PC-9 (cell line): Measurements from ENCODE around the gene TMEM132C. TPM values are rescaled to one million over a fixed set of nuclear protein-coding genes. Genes with fewer than 3 reads are reported as not detected.

Source experiments
- BruUV-seq: library from RNA; stranded (reverse); fragments of 400-500 nt; replicated peaks from 2 replicates; lab custom pipeline; 2021; lab: Mats Ljungman, UMichigan
- CTCF ChIA-PET: fragments of 300-600 bp; sonication (Branson Sonifier 250); formaldehyde crosslinking; loops from one replicate; lab custom pipeline; 2022; ENCODE audit warnings: antibody characterized with exemption; lab: Charles Lee
- POLR2A ChIA-PET: fragments of 300-600 bp; sonication (Branson Sonifier 250); formaldehyde crosslinking; loops from one replicate; lab custom pipeline; 2022; ENCODE audit warnings: antibody characterized with exemption; ENCODE audit not compliant: unreplicated experiment; lab: Charles Lee
- DNase-seq, 2 experiments: peaks; one replicate each; pipeline versions ENCODE4 v3.0.0 to v3.0.0-alpha.2; 2015 to 2022; ENCODE audit warnings: mixed read lengths in 1 of 2
- H2AFZ ChIP-seq: fragments of 200-600 bp; sonication (generic); 2 replicates; pipeline ENCODE4 v1.8.1; 2017; ENCODE audit warnings: antibody characterized with exemption
- H3F3A ChIP-seq: fragments of 200-600 bp; sonication (generic); 2 replicates; pipeline ENCODE4 v1.8.1; 2017; ENCODE audit warnings: antibody characterized with exemption, mild to moderate bottlenecking, low read depth; ENCODE audit not compliant: insufficient read depth
- H3K27ac ChIP-seq: fragments of 200-600 bp; sonication (generic); 2 replicates; pipeline ENCODE4 v1.6.1; 2016; ENCODE audit warnings: mixed run types
- H3K27me3 ChIP-seq: fragments of 200-600 bp; sonication (generic); 2 replicates; pipeline ENCODE4 v1.6.1; 2016; ENCODE audit warnings: low read depth, mixed run types; ENCODE audit not compliant: insufficient read depth
- H3K36me3 ChIP-seq: fragments of 200-600 bp; sonication (generic); 2 replicates; pipeline ENCODE4 v1.6.1; 2016; ENCODE audit warnings: low read depth, mixed run types
- H3K4me1 ChIP-seq: fragments of 200-600 bp; sonication (generic); replicated peaks from 2 replicates; pipeline ENCODE4 v1.6.1; 2016; ENCODE audit warnings: mixed run types; ENCODE audit not compliant: insufficient read depth
- H3K4me2 ChIP-seq: fragments of 200-600 bp; sonication (generic); 2 replicates; pipeline ENCODE4 v1.6.1; 2017; ENCODE audit warnings: mixed run types
- H3K4me3 ChIP-seq: fragments of 200-600 bp; sonication (generic); 2 replicates; pipeline ENCODE4 v1.6.1; 2016; ENCODE audit warnings: mixed run types
- H3K79me2 ChIP-seq: fragments of 200-600 bp; sonication (generic); 2 replicates; pipeline ENCODE4 v1.6.1; 2017; ENCODE audit warnings: low read depth, mixed run types
- H3K9me2 ChIP-seq: fragments of 200-600 bp; sonication (generic); 2 replicates; pipeline ENCODE4 v1.8.1; 2017; ENCODE audit warnings: mild to moderate bottlenecking; ENCODE audit not compliant: insufficient read depth
- H3K9me3 ChIP-seq: fragments of 200-600 bp; sonication (generic); 2 replicates; pipeline ENCODE4 v1.8.1; 2016; ENCODE audit warnings: low read depth; ENCODE audit not compliant: insufficient read depth
- H4K20me1 ChIP-seq: fragments of 200-600 bp; sonication (generic); 2 replicates; pipeline ENCODE4 v1.8.1; 2017; ENCODE audit not compliant: insufficient read depth
- EZH2 ChIP-seq: fragments of 200-600 bp; sonication (generic); IDR thresholded peaks from 2 replicates; pipeline ENCODE4 v1.8.0; 2017; ENCODE audit warnings: antibody characterized with exemption, low read depth
- intact Hi-C: fragments of 100-400 bp; cut with micrococcal nuclease; formaldehyde crosslinking; loops from one replicate; pipeline ENCODE4 v1.10.0; 2022; ENCODE audit not compliant: unreplicated experiment
- total RNA-seq: library from RNA; stranded (reverse); gene quantifications from 2 replicates; pipeline ENCODE4 v1.2.3, GENCODE V29; 2021
- TF ChIP-seq, protein P1 (sequence below): fragments of 200-600 bp; sonication (generic); conservative IDR thresholded peaks from 2 replicates; pipeline ENCODE4 v1.6.1; 2017; ENCODE audit warnings: mixed run types, antibody characterized with exemption, mild to moderate bottlenecking, moderate library complexity

Gene TMEM132C
- total RNA-seq, 1 experiment from 2014 or later, result not detected

GRCh38 chr12:128702371-128702770 is 435.4 kb downstream of the TMEM132C start:
- no peaks in the 10 kb centered on the region for H3K9me3 ChIP-seq
- ChIA-PET POLR2A (no interaction called here), CTCF (no interaction called here)
- H2AFZ ChIP-seq, result no peak overlapping the region
- TF ChIP-seq EZH2, result no peak
- TF ChIP-seq, protein P1, sequence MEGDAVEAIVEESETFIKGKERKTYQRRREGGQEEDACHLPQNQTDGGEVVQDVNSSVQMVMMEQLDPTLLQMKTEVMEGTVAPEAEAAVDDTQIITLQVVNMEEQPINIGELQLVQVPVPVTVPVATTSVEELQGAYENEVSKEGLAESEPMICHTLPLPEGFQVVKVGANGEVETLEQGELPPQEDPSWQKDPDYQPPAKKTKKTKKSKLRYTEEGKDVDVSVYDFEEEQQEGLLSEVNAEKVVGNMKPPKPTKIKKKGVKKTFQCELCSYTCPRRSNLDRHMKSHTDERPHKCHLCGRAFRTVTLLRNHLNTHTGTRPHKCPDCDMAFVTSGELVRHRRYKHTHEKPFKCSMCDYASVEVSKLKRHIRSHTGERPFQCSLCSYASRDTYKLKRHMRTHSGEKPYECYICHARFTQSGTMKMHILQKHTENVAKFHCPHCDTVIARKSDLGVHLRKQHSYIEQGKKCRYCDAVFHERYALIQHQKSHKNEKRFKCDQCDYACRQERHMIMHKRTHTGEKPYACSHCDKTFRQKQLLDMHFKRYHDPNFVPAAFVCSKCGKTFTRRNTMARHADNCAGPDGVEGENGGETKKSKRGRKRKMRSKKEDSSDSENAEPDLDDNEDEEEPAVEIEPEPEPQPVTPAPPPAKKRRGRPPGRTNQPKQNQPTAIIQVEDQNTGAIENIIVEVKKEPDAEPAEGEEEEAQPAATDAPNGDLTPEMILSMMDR, result no peak
- no peaks in the 10 kb centered on the region for H3K79me2 ChIP-seq
- intact Hi-C loops, result no loop called here
- no peaks in the 10 kb centered on the region for H4K20me1 ChIP-seq
- H3K27ac ChIP-seq, result no peak overlapping the region
- no peak overlapping the region for H3K4me2 ChIP-seq
- H3K4me3 ChIP-seq, result no peak overlapping the region
- DNase-seq, result no peak
- no peaks in the 10 kb centered on the region for H3K4me1 ChIP-seq
- BruUV-seq, result no TSS peak
- H3K27me3 ChIP-seq, result peaks cover 50% of the 10 kb centered on the region; the same call in 1 of the 2 replicates
- no peaks in the 10 kb centered on the region for H3K9me2 ChIP-seq
- H3K36me3 ChIP-seq, result no peaks in the 10 kb centered on the region
- H3F3A ChIP-seq, result no peaks in the 10 kb centered on the region

DNA sequence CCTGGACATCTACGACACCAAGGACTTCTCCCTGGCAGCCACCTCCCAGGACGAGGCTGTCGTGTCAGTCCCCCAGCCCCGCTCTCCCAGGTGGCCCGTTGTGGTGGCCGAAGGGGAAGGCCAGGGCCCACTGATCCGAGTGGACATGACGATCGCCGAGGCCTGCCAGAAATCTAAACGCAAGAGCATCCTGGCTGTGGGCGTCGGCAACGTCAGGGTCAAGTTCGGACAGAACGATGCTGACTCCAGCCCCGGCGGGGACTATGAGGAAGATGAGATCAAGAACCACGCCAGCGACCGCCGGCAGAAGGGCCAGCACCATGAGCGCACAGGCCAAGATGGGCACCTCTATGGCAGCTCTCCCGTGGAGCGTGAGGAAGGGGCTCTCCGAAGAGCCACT is 438.2 kb downstream of the TMEM132C start:
- ChIA-PET CTCF (no interaction called here), POLR2A (no interaction called here)
- Histone ChIP-seq H3K9me3 (no peaks in the 10 kb centered on the region), H4K20me1 (no peaks in the 10 kb centered on the region), H3K36me3 (no peaks in the 10 kb centered on the region), H3K27me3 (peaks cover 62% of the 10 kb centered on the region), H3K4me1 (no peaks in the 10 kb centered on the region), H3F3A (no peaks in the 10 kb centered on the region), H3K4me2 (no peak overlapping the region), H3K4me3 (no peak overlapping the region), H3K9me2 (no peaks in the 10 kb centered on the region), H3K79me2 (no peaks in the 10 kb centered on the region), H2AFZ (no peak overlapping the region), H3K27ac (no peak overlapping the region)
- TF ChIP-seq, protein P1, result no peak
- TF ChIP-seq EZH2, result no peak
- no TSS peak for BruUV-seq
- no peak for DNase-seq
- intact Hi-C loops, result no loop called here

DNA sequence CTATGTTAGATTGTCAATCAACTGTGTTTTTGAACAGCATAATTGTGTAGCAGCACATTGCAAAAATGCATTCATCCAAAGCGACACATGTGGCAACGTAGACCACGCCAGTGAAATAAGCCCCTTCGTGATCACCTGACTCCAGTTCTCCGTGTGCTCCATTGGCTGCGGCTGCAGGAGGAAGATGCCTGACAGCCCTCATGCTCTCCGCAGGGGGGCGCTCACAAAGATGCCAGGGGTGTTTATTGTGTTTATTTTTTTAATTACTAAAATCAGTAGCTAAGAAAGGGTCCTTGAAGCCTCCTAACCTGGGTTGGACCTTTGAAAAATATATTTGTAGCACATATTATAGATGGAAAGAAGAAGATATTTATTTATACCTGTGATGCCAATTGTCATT is 440.5 kb downstream of the TMEM132C start:
- Histone ChIP-seq H3K4me1 (no peaks in the 10 kb centered on the region), H2AFZ (no peak overlapping the region), H3F3A (no peaks in the 10 kb centered on the region), H3K9me3 (no peaks in the 10 kb centered on the region), H3K4me3 (no peak overlapping the region), H3K27ac (no peak overlapping the region), H3K9me2 (no peaks in the 10 kb centered on the region), H3K4me2 (no peak overlapping the region), H4K20me1 (no peaks in the 10 kb centered on the region), H3K36me3 (no peaks in the 10 kb centered on the region), H3K79me2 (no peaks in the 10 kb centered on the region), H3K27me3 (peaks cover 61% of the 10 kb centered on the region)
- TF ChIP-seq, protein P1, result peak; percentile 32; the same call in 1 of the 2 replicates
- no peak for TF ChIP-seq EZH2
- no TSS peak for BruUV-seq
- intact Hi-C loops, result no loop called here
- POLR2A ChIA-PET, result no interaction called here
- CTCF ChIA-PET, result no interaction called here
- no peak for DNase-seq
